ENCODE data around the gene AURKB.

- TF ChIP-seq CTCF (IDR thresholded peaks at IDR 0.05): no peak
- no peak for TF ChIP-seq POLR2AphosphoS5 (IDR thresholded peaks at IDR 0.05)
- no peak for TF ChIP-seq POLR2A (IDR thresholded peaks at IDR 0.05)
- TF ChIP-seq EP300 (IDR thresholded peaks at IDR 0.05; ENCODE audit: low read depth): no peak
Observed at GRCh38 chr17:8212312-8213180, 2.2 kb upstream of the AURKB start.
